OCI-LY7 (cell line): Measurements from ENCODE around the gene TRERF1. TPM values are rescaled to one million over a fixed set of nuclear protein-coding genes. Genes with fewer than 3 reads are reported as not detected.

Experiments used
- BruUV-seq: library from RNA; stranded (reverse); fragments of 400-500 nt; replicated peaks from 2 replicates; lab custom pipeline; 2021; lab: Mats Ljungman, UMichigan
- CTCF ChIA-PET: fragments of 300-600 bp; sonication (Branson Sonifier 250); formaldehyde crosslinking; loops from one replicate; lab custom pipeline; 2022; ENCODE audit warnings: antibody characterized with exemption; ENCODE audit not compliant: unreplicated experiment; lab: Charles Lee
- POLR2A ChIA-PET: fragments of 300-600 bp; sonication (Branson Sonifier 250); formaldehyde crosslinking; loops from one replicate; lab custom pipeline; 2022; ENCODE audit warnings: antibody characterized with exemption; lab: Charles Lee
- DNase-seq: peaks from one replicate; pipeline ENCODE4 v3.0.0-alpha.2; 2015; ENCODE audit warnings: low spot score
- H2AFZ ChIP-seq: fragments of 200-600 bp; sonication (generic), shearing (Covaris generic); 2 replicates; pipeline ENCODE4 v1.6.1; 2014; ENCODE audit warnings: mild to moderate bottlenecking, antibody characterized with exemption, low read length, moderate library complexity
- H3K27ac ChIP-seq: fragments of 200-600 bp; sonication (generic); 2 replicates; pipeline ENCODE4 v1.5.1; 2014; ENCODE audit warnings: mixed run types, low read depth, mild to moderate bottlenecking, moderate library complexity, low read length, inconsistent platforms; ENCODE audit not compliant: poor library complexity, severe bottlenecking
- H3K36me3 ChIP-seq: fragments of 200-600 bp; sonication (generic); 2 replicates; pipeline ENCODE4 v1.6.1; 2014; ENCODE audit warnings: mild to moderate bottlenecking, antibody characterized with exemption, low read length, moderate library complexity, mixed read lengths; ENCODE audit not compliant: insufficient read depth
- H3K4me1 ChIP-seq: fragments of 200-600 bp; sonication (generic); 2 replicates; pipeline ENCODE4 v1.5.1; 2014; ENCODE audit warnings: mild to moderate bottlenecking, low read length; ENCODE audit not compliant: insufficient read depth, poor library complexity, severe bottlenecking
- H3K4me2 ChIP-seq: fragments of 200-600 bp; sonication (generic); 2 replicates; pipeline ENCODE4 v1.6.1; 2014; ENCODE audit warnings: mild to moderate bottlenecking, low read length
- H3K4me3 ChIP-seq: fragments of 200-600 bp; sonication (generic); 2 replicates; pipeline ENCODE4 v1.5.1; 2014; ENCODE audit warnings: mild to moderate bottlenecking, low read depth, low read length; ENCODE audit not compliant: poor library complexity, severe bottlenecking
- H3K79me2 ChIP-seq: fragments of 200-600 bp; sonication (generic); 2 replicates; pipeline ENCODE4 v1.6.1; 2016; ENCODE audit warnings: low read depth, mild to moderate bottlenecking, low read length, moderate library complexity, mixed read lengths; ENCODE audit not compliant: insufficient read depth
- H3K9me2 ChIP-seq: fragments of 200-600 bp; sonication (generic); 2 replicates; pipeline ENCODE4 v1.6.1; 2016; ENCODE audit warnings: mild to moderate bottlenecking, low read length, mixed read lengths; ENCODE audit not compliant: insufficient read depth
- H3K9me3 ChIP-seq: fragments of 200-600 bp; sonication (generic); 2 replicates; pipeline ENCODE4 v1.6.1; 2014; ENCODE audit warnings: mild to moderate bottlenecking, mixed run types, low read length, mixed read lengths
- H4K20me1 ChIP-seq: fragments of 200-600 bp; sonication (generic); 2 replicates; pipeline ENCODE4 v1.6.1; 2014; ENCODE audit warnings: mild to moderate bottlenecking, antibody characterized with exemption, low read length, moderate library complexity, mixed read lengths; ENCODE audit not compliant: insufficient read depth
- CTCF ChIP-seq: fragments of 200-600 bp; sonication (generic); conservative IDR thresholded peaks from 2 replicates; pipeline ENCODE4 v1.5.1; 2014; ENCODE audit warnings: mild to moderate bottlenecking, antibody characterized with exemption, low read length, moderate library complexity, mixed read lengths
- EZH2phosphoT487 ChIP-seq: fragments of 200-600 bp; sonication (generic); IDR thresholded peaks from 2 replicates; pipeline ENCODE4 v1.6.1; 2018; ENCODE audit warnings: low read depth, borderline replicate concordance, mild to moderate bottlenecking, mixed run types, antibody characterized with exemption, low read length, moderate library complexity, mixed read lengths
- intact Hi-C: fragments of 100-400 bp; cut with micrococcal nuclease; formaldehyde crosslinking; loops from one replicate; pipeline ENCODE4 v1.10.0; 2022; ENCODE audit not compliant: unreplicated experiment
- total RNA-seq, 2 experiments: library from RNA; depleted of rRNA in 1 of 2; stranded (reverse); fragments of >200 nt in 1 of 2; shearing (Covaris generic) in 1 of 2; gene quantifications; 2 replicates each; pipeline ENCODE4 v1.2.3, GENCODE V29; 2014 to 2022

Gene TRERF1
- total RNA-seq, 2 experiments from 2014 or later, result 5.7 to 12.9 TPM

GRCh38 chr6:42251911-42252637 is 199.7 kb downstream of the TRERF1 start:
- no peak for DNase-seq
- Histone ChIP-seq H3K4me1 (no peaks in the 10 kb centered on the region), H3K9me3 (no peaks in the 10 kb centered on the region), H3K79me2 (no peaks in the 10 kb centered on the region), H2AFZ (no peak overlapping the region), H3K4me2 (no peak overlapping the region), H3K36me3 (peaks cover 12% of the 10 kb centered on the region; the same call in 1 of the 2 replicates), H3K27ac (no peak overlapping the region), H4K20me1 (no peaks in the 10 kb centered on the region), H3K4me3 (no peak overlapping the region), H3K9me2 (no peaks in the 10 kb centered on the region)
- ChIA-PET CTCF (no interaction called here), POLR2A (no interaction called here)
- intact Hi-C loops, result no loop called here
- TF ChIP-seq EZH2phosphoT487 (no peak), CTCF (no peak)
- no TSS peak for BruUV-seq

- TF ChIP-seq EZH2phosphoT487 (no peak), CTCF (no peak)
- no peak for DNase-seq
- Histone ChIP-seq H3K79me2 (no peaks in the 10 kb centered on the region), H3K27ac (no peak overlapping the region), H3K9me2 (no peaks in the 10 kb centered on the region), H3K36me3 (peaks cover 9% of the 10 kb centered on the region; the same call in 1 of the 2 replicates), H3K9me3 (no peaks in the 10 kb centered on the region), H3K4me1 (no peaks in the 10 kb centered on the region), H3K4me2 (no peak overlapping the region), H2AFZ (no peak overlapping the region), H4K20me1 (no peaks in the 10 kb centered on the region), H3K4me3 (no peak overlapping the region)
- BruUV-seq, result no TSS peak
- intact Hi-C loops, result no loop called here
- ChIA-PET CTCF (no interaction called here), POLR2A (no interaction called here)
Measured at GRCh38 chr6:42251500-42251899, 200.2 kb downstream of the TRERF1 start.

- intact Hi-C loops, result no loop called here
- Histone ChIP-seq H4K20me1 (no peaks in the 10 kb centered on the region), H3K4me3 (no peak overlapping the region), H3K4me2 (no peak overlapping the region), H2AFZ (no peak overlapping the region), H3K9me3 (no peaks in the 10 kb centered on the region), H3K36me3 (peaks cover 9% of the 10 kb centered on the region; the same call in 1 of the 2 replicates), H3K4me1 (no peaks in the 10 kb centered on the region), H3K79me2 (no peaks in the 10 kb centered on the region), H3K9me2 (no peaks in the 10 kb centered on the region), H3K27ac (no peak overlapping the region)
- TF ChIP-seq CTCF, result no peak
- no peak for TF ChIP-seq EZH2phosphoT487
- no TSS peak for BruUV-seq
- CTCF ChIA-PET, result no interaction called here
- no peak for DNase-seq
- POLR2A ChIA-PET, result no interaction called here
Measured at GRCh38 chr6:42250274-42250931, 201.3 kb downstream of the TRERF1 start.
